Ovary (tissue), 9 donors: ENCODE measurements around the gene IBSP. TPM values are rescaled to one million over a fixed set of nuclear protein-coding genes. Genes with fewer than 3 reads are reported as not detected.

Experiments
- DNase-seq, 5 donors: peaks; one replicate each; pipeline ENCODE4 v3.0.0-alpha.2; 2019 to 2020
- H3K27ac ChIP-seq, 2 donors: fragments of 200-600 bp; one replicate each; pipeline versions ENCODE4 v1.5.1 to v1.8.0; 2019 to 2022
- H3K27me3 ChIP-seq: fragments of 200-600 bp; one replicate; pipeline ENCODE4 v1.8.0; 2022
- H3K36me3 ChIP-seq: fragments of 200-600 bp; sonication (generic); one replicate; pipeline ENCODE4 v1.5.1; 2019
- H3K4me1 ChIP-seq: one replicate; pipeline ENCODE4 v1.8.1; 2013; ENCODE audit warnings: mild to moderate bottlenecking, moderate library complexity; ENCODE audit not compliant: insufficient read depth
- H3K4me3 ChIP-seq: fragments of 200-600 bp; sonication (generic); one replicate; pipeline ENCODE4 v1.5.1; 2017
- H3K9me3 ChIP-seq, 2 donors: fragments of 200-600 bp in 1 of 2; sonication (generic) in 1 of 2; one replicate each; pipeline versions ENCODE4 v1.5.1 to v1.8.1; 2013 to 2019; ENCODE audit warnings: mild to moderate bottlenecking in 1 of 2, moderate library complexity in 1 of 2
- EP300 ChIP-seq: sonication (generic); formaldehyde crosslinking; IDR thresholded peaks from one replicate; pipeline ENCODE4 v1.6.1; 2017; ENCODE audit warnings: antibody characterized with exemption
- POLR2A ChIP-seq: fragments of 450-650 bp; IDR thresholded peaks from one replicate; pipeline ENCODE4 v1.6.1; 2017; ENCODE audit warnings: antibody characterized with exemption, mild to moderate bottlenecking, moderate library complexity
- whole genome bisulfite sequencing, 3 donors: extraction: QIAGEN DNeasy Blood & Tissue Kit in 1 of 3; methylation state at CpG; one replicate each; pipeline versions ENCODE4 v1.1.5 to v1.1.7; 2013 to 2017; 5-methylcytosine and 5-hydroxymethylcytosine counted together
- intact Hi-C, 4 donors: fragments of 100-400 bp; cut with DNase I; formaldehyde crosslinking; loops; one replicate each; pipeline versions ENCODE4 v1.11.0 to v1.15.1; 2022 to 2023
- polyA plus RNA-seq, 2 donors: library from polyadenylated mRNA; stranded (reverse); fragments of 200-250 nt in 1 of 2; fragments of 350-450 nt in 1 of 2; fragmentation: Illumina TruSeq in 1 of 2; extraction: RNeasy Lipid Tissue Mini Kit (QIAGEN cat#74804) in 1 of 2; gene quantifications; one replicate each; pipeline ENCODE4 v1.2.3, GENCODE V29; 2013 to 2014
- total RNA-seq, 7 donors: library from RNA; depleted of rRNA in 2 of 7; stranded (reverse); fragments of >200 nt in 2 of 7; fragmentation: NEBNext Ultra II Directional in 3 of 7; extraction: Animal tissue kit (Norgen Biotek cat#: 25700) in 3 of 7; gene quantifications; one replicate each; pipeline versions ENCODE4 v1.1.0 to v1.2.4, GENCODE V29; 2016 to 2023
- TF ChIP-seq, protein P1 (sequence below), 3 donors: fragments of 450-650 bp in 2 of 3; fragments of 200-600 bp in 1 of 3; IDR thresholded peaks; one replicate each; pipeline versions ENCODE4 v1.5.1 to v1.8.0; 2016 to 2022; ENCODE audit warnings: antibody characterized with exemption in 3 of 3, mild to moderate bottlenecking in 1 of 3
- donor health status: DM: no; HTN: no; CAD: no; lungs with moderate emphysema.
- donor health status: DM: no; HTN: no; CAD: no.
- donor health status: Bipolar disorder and iron deficiency.
- donor health status: DM: yes; HTN: yes; CAD: no.
- donor health status: DM: no; HTN: no; CAD: no.
- donor health status: DM: yes; HTN: yes; CAD: no.

IBSP gene
- total and polyA plus RNA-seq, 9 donors, result not detected

DNA sequence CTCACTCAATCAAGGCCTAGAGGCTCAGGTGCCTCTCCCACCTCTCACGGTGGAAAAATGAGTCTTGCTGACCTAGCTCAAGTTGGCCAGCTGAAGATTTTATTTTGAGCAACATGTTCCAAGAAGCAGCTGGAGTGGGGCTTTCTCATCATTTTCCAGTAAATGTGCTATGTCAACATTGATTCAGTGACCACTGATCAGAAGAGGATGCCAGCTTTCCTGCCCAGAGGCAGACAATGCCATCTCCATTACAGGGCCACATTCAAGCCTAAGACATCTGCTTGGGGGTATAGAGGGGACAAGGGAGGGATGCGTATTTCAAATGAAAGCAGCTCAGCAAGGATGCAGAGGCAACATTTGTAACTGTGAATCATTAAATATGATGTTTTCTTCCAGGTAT, 36.4 kb downstream of the IBSP start:
- Histone ChIP-seq H3K9me3 (no peaks in the 10 kb centered on the region), H3K27me3 (no peaks in the 10 kb centered on the region), H3K4me1 (no peaks in the 10 kb centered on the region), H3K36me3 (no peaks in the 10 kb centered on the region), H3K4me3 (no peak overlapping the region), H3K27ac (no peak overlapping the region)
- TF ChIP-seq POLR2A (no peak), EP300 (no peak)
- TF ChIP-seq, protein P1, sequence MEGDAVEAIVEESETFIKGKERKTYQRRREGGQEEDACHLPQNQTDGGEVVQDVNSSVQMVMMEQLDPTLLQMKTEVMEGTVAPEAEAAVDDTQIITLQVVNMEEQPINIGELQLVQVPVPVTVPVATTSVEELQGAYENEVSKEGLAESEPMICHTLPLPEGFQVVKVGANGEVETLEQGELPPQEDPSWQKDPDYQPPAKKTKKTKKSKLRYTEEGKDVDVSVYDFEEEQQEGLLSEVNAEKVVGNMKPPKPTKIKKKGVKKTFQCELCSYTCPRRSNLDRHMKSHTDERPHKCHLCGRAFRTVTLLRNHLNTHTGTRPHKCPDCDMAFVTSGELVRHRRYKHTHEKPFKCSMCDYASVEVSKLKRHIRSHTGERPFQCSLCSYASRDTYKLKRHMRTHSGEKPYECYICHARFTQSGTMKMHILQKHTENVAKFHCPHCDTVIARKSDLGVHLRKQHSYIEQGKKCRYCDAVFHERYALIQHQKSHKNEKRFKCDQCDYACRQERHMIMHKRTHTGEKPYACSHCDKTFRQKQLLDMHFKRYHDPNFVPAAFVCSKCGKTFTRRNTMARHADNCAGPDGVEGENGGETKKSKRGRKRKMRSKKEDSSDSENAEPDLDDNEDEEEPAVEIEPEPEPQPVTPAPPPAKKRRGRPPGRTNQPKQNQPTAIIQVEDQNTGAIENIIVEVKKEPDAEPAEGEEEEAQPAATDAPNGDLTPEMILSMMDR (IDR thresholded peaks at IDR 0.05), result no peak
- no peak for DNase-seq
- WGBS, 3 donors, result 57 to 86% (median 58%) methylated on average over 2 of the region's 2 CpGs
- intact Hi-C loops, result loop anchor here in 1 of 4 donors (5.0 kb wide), 1 partner anchor 463 kb away; no protein-coding TSS in a partner anchor

DNA sequence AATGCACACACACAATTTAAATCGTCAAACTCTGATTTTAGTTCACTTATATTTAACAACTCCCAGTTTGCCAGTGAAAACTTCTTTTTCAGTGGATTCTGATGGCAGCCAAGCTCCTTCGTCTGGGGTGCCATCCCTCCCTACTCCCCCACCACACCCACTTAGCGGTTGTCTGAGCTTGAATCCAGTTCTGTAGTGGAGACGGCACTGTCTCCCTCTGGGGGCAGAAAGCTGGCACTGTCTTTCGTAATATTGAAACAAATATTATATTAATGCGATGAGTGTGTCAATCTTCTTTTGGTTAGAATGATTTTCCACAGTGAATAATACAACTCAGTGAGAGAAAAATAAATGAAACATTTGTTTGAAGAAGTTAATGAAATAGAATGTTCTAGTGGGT, 38.9 kb downstream of the IBSP start:
- no peaks in the 10 kb centered on the region for H3K9me3 ChIP-seq
- 62 to 73% (median 71%) methylated on average over 6 of the region's 6 CpGs for WGBS, 3 donors
- no peak overlapping the region for H3K27ac ChIP-seq
- H3K36me3 ChIP-seq, result no peaks in the 10 kb centered on the region
- no peak overlapping the region for H3K4me3 ChIP-seq
- no peaks in the 10 kb centered on the region for H3K4me1 ChIP-seq
- no peak for DNase-seq
- H3K27me3 ChIP-seq, result no peaks in the 10 kb centered on the region
- TF ChIP-seq POLR2A, result no peak
- TF ChIP-seq, protein P1 (IDR thresholded peaks at IDR 0.05), result no peak
- TF ChIP-seq EP300, result no peak
- intact Hi-C loops, result loop anchor here in 2 of 4 donors (2.0 to 5.0 kb wide), 2 partner anchors 159 to 466 kb away; no protein-coding TSS in a partner anchor

DNA sequence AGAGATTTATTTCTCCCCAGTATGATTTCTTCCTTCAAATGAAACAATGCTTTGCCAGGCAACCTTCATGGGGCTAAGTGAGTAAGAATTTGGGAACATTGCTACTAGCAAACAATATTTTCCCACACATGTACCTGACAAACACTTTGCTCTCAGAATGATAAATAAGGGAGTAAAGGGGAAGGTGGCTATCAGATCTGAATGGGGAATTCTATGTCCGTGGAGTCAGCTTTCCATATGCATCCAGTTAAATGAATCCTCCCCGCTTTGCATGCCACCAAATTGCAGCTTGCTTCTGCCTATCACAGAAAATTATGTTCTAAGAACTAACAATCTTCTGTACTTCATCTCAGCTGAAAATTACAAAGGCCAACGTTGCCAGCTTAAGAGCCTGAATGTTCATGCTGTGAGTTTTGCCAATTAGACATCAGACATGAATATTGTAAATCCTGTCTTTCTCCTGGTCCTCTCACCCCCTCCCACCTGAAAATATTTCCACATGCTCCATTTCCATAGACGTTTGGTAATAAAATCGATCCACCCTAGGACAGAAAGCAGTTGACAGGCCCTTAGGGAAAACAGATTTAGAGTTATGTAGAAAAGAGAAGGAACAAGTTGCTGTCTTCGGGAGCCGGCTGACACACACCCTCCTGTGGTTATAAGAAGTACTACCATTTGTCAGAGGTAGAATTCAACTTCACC, 39.7 kb downstream of the IBSP start:
- WGBS, 3 donors, result 29% methylated on average over 7 of the region's 7 CpGs
- Histone ChIP-seq H3K9me3 (no peaks in the 10 kb centered on the region), H3K36me3 (no peaks in the 10 kb centered on the region), H3K27me3 (no peaks in the 10 kb centered on the region), H3K27ac (no peak overlapping the region), H3K4me3 (no peak overlapping the region), H3K4me1 (no peaks in the 10 kb centered on the region)
- peak in 1 of 5 donors; percentile 25 for DNase-seq
- intact Hi-C loops, result loop anchor here in 2 of 4 donors (2.0 to 5.0 kb wide), 2 partner anchors 160 to 467 kb away; no protein-coding TSS in a partner anchor
- no peak for TF ChIP-seq POLR2A
- no peak for TF ChIP-seq EP300
- TF ChIP-seq, protein P1 (IDR thresholded peaks at IDR 0.05), result peak; percentile 38 to 59 (median 54)

DNA sequence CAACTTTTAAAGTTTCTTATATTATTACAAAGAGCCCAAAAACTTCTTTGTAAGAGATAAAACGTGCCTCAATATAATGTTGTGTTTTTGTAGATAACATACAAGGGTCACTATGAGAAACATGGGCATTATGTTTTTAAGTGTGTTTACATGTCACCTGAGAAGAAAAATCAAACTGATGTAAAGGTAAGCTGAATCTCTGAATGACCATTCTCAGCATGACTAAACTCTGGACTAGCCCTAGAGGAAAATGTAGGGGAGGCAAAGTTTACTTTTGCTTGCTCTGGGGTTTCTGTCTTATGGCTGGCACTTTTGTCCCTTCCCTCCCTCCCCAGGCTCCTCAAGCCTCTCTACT, 40.2 kb downstream of the IBSP start:
- intact Hi-C loops, result loop anchor here in 2 of 4 donors (2.0 to 5.0 kb wide), 2 partner anchors 161 to 467 kb away; no protein-coding TSS in a partner anchor
- no peak for DNase-seq
- Histone ChIP-seq H3K4me1 (no peaks in the 10 kb centered on the region), H3K27ac (no peak overlapping the region), H3K27me3 (no peaks in the 10 kb centered on the region), H3K9me3 (no peaks in the 10 kb centered on the region), H3K4me3 (no peak overlapping the region), H3K36me3 (no peaks in the 10 kb centered on the region)
- TF ChIP-seq, protein P1 (IDR thresholded peaks at IDR 0.05), result no peak
- TF ChIP-seq EP300 (no peak), POLR2A (no peak)
- WGBS, 3 donors, result 0% methylated on average over 1 of the region's 1 CpG
